A549 (cell line): ENCODE data around the gene RTBDN.
"Not testable (repeated sequence)": the region's sequence is repeated elsewhere in the genome, so short reads cannot be mapped to it uniquely, and the experiment has no call there.

Source experiments
- ELK1 ChIP-seq: fragments of 150-350 bp; IDR thresholded peaks from 2 replicates; pipeline ENCODE4 v1.6.1; 2014; ENCODE audit warnings: low read depth, mild to moderate bottlenecking, low read length
- SMC3 ChIP-seq: fragments of >200 bp; sonication (Bioruptor Twin); formaldehyde crosslinking; IDR thresholded peaks from 3 replicates; pipeline ENCODE4 v1.6.1; 2018; ENCODE audit warnings: inconsistent platforms
- ZNF302 ChIP-seq: fragments of 250-450 bp; sonication (Bioruptor Pico); IDR thresholded peaks from 2 replicates; pipeline ENCODE4 v1.9.0; 2021; ENCODE audit warnings: inconsistent platforms, mild to moderate bottlenecking, moderate library complexity
- TF ChIP-seq, protein P1 (sequence below): fragments of >200 bp; sonication (Bioruptor Twin); formaldehyde crosslinking; IDR thresholded peaks from 3 replicates; pipeline ENCODE4 v1.5.1; 2016

- not testable (repeated sequence) for TF ChIP-seq ZNF302 (CRISPR knock-in tag); ELK1; SMC3
- TF ChIP-seq, protein P1, sequence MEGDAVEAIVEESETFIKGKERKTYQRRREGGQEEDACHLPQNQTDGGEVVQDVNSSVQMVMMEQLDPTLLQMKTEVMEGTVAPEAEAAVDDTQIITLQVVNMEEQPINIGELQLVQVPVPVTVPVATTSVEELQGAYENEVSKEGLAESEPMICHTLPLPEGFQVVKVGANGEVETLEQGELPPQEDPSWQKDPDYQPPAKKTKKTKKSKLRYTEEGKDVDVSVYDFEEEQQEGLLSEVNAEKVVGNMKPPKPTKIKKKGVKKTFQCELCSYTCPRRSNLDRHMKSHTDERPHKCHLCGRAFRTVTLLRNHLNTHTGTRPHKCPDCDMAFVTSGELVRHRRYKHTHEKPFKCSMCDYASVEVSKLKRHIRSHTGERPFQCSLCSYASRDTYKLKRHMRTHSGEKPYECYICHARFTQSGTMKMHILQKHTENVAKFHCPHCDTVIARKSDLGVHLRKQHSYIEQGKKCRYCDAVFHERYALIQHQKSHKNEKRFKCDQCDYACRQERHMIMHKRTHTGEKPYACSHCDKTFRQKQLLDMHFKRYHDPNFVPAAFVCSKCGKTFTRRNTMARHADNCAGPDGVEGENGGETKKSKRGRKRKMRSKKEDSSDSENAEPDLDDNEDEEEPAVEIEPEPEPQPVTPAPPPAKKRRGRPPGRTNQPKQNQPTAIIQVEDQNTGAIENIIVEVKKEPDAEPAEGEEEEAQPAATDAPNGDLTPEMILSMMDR, result not testable (repeated sequence)
Measured at GRCh38 chr19:12817188-12817587, 17.2 kb downstream of the RTBDN start.
